Measurements from ENCODE around the gene KCNMA1. TPM values are rescaled to one million over a fixed set of nuclear protein-coding genes. Genes with fewer than 3 reads are reported as not detected.

Gene KCNMA1
- polyA plus RNA-seq, 1 of the 3 experiments (the other 2 are of a cell fraction) = 107 TPM

GRCh38 chr10:77578583-77579227 is 58.9 kb downstream of the KCNMA1 start (continued):
- TF ChIP-seq REST (IDR thresholded peaks at IDR 0.05; ENCODE audit: low read depth, low read length) = no peak
- TF ChIP-seq TAF1 (IDR thresholded peaks at IDR 0.05; ENCODE audit: borderline replicate concordance, low read depth, low read length) = no peak
- no peak for TF ChIP-seq FOXJ3 (CRISPR knock-in tag; IDR thresholded peaks at IDR 0.05)
- TF ChIP-seq JUND (IDR thresholded peaks at IDR 0.05) = peak; percentile 4; the same call in 1 of the 2 replicates

DNA sequence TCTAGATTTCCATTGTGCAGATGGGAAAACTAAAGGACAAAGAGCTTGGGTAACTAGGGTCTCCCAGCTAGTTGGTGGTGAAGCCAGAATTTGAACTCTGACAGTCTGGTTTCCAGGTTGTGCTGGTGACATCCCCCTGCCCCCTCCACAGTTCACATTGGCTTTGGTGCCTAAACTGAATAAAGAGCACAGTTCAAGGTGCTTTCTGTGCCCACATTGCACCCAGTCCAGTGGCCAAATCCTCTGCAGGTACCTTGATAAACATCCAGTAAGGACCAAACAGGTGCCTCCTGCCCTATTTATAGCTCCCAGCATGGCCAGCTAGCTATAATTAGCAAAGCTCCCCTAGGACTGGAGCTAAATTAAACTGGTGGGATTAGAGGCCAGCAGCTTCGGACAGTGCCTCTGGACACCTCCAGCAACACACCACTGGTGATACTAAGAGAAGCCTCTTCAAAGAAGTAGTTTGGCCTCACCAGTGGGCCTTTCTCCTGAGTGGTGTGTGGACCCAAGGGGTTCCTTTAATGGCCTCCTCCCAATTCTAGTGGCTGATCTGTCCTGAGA is 59.9 kb downstream of the KCNMA1 start:
- H3K4me2 ChIP-seq = no peak overlapping the region
- no peaks in the 10 kb centered on the region for H3K36me3 ChIP-seq (replicated peaks in 1 of 2; ENCODE audit: control insufficient read depth in 1 of 2, insufficient read depth in 2 of 2, low read length in 1 of 2)
- no peaks in the 10 kb centered on the region; the same call in 1 of the 2 replicates for H4K20me1 ChIP-seq (ENCODE audit: insufficient read depth)
- POLR2A ChIA-PET = no interaction called here
- no peak overlapping the region for H3K27ac ChIP-seq (ENCODE audit: low read depth in 2 of 2, low read length in 1 of 2)
- H3K27me3 ChIP-seq (ENCODE audit: insufficient read depth) = no peaks in the 10 kb centered on the region
- 80% methylated on average over 1 of the region's 1 CpG for WGBS (ENCODE audit: low lambda C conversion rate)
- H2AFZ ChIP-seq (ENCODE audit: low read depth) = no peak overlapping the region
- no peak overlapping the region for H3K4me3 ChIP-seq (ENCODE audit: low read depth in 2 of 2, low read length in 1 of 2)
- CTCF ChIA-PET = interaction anchor here (1.2 kb wide), 1 partner anchor 404 kb away, joined by 3 read pairs; no protein-coding TSS in a partner anchor
- H3K9me3 ChIP-seq = no peaks in the 10 kb centered on the region
- H3K9ac ChIP-seq = no peak overlapping the region
- H3K9me2 ChIP-seq = no peaks in the 10 kb centered on the region
- peaks cover 0 to 6% of the 10 kb centered on the region in 2 experiments; a peak in 1 of 4 replicates for H3K4me1 ChIP-seq (ENCODE audit: control insufficient read depth in 1 of 2, insufficient read depth in 2 of 2, low read depth in 1 of 2, low read length in 1 of 2)
- peaks cover 18% of the 10 kb centered on the region; the same call in 1 of the 2 replicates for H3K79me2 ChIP-seq (ENCODE audit: insufficient read depth)
- DNase-seq = no peak
- H3F3A ChIP-seq (replicated peaks; ENCODE audit: insufficient read depth) = no peaks in the 10 kb centered on the region
- TF ChIP-seq NFIC (IDR thresholded peaks at IDR 0.05; ENCODE audit: borderline replicate concordance) (no peak), RFX5 (IDR thresholded peaks at IDR 0.05; ENCODE audit: low read length) (no peak), MXI1 (IDR thresholded peaks at IDR 0.05; ENCODE audit: low read depth, low read length) (no peak), FOXJ3 (CRISPR knock-in tag; IDR thresholded peaks at IDR 0.05) (no peak), FOXM1 (IDR thresholded peaks at IDR 0.05; ENCODE audit: low read depth) (no peak), MEF2A (IDR thresholded peaks at IDR 0.05; ENCODE audit: borderline replicate concordance, low read depth) (no peak), CHD2 (IDR thresholded peaks at IDR 0.05; ENCODE audit: low read length, partially characterized antibody) (no peak), PBX3 (IDR thresholded peaks at IDR 0.05) (no peak), REST (IDR thresholded peaks at IDR 0.05; ENCODE audit: low read depth, low read length) (no peak), NRF1 (IDR thresholded peaks at IDR 0.05; ENCODE audit: low read depth, low read length) (no peak), JUND (IDR thresholded peaks at IDR 0.05) (no peak), POLR2AphosphoS5 (IDR thresholded peaks at IDR 0.05; ENCODE audit: low read depth, low read length) (no peak), RAD21 (IDR thresholded peaks at IDR 0.05; ENCODE audit: low read length) (no peak)
- TF ChIP-seq, protein P1, sequence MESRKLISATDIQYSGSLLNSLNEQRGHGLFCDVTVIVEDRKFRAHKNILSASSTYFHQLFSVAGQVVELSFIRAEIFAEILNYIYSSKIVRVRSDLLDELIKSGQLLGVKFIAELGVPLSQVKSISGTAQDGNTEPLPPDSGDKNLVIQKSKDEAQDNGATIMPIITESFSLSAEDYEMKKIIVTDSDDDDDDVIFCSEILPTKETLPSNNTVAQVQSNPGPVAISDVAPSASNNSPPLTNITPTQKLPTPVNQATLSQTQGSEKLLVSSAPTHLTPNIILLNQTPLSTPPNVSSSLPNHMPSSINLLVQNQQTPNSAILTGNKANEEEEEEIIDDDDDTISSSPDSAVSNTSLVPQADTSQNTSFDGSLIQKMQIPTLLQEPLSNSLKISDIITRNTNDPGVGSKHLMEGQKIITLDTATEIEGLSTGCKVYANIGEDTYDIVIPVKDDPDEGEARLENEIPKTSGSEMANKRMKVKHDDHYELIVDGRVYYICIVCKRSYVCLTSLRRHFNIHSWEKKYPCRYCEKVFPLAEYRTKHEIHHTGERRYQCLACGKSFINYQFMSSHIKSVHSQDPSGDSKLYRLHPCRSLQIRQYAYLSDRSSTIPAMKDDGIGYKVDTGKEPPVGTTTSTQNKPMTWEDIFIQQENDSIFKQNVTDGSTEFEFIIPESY (IDR thresholded peaks at IDR 0.05; ENCODE audit: borderline replicate concordance, low read depth) = no peak
- TF ChIP-seq, protein P2, sequence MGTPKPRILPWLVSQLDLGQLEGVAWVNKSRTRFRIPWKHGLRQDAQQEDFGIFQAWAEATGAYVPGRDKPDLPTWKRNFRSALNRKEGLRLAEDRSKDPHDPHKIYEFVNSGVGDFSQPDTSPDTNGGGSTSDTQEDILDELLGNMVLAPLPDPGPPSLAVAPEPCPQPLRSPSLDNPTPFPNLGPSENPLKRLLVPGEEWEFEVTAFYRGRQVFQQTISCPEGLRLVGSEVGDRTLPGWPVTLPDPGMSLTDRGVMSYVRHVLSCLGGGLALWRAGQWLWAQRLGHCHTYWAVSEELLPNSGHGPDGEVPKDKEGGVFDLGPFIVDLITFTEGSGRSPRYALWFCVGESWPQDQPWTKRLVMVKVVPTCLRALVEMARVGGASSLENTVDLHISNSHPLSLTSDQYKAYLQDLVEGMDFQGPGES (IDR thresholded peaks at IDR 0.05; ENCODE audit: low read depth, low read length) = no peak

All from SK-N-SH (cell line).